Hematopoietic multipotent progenitor cell (in vitro differentiated cells): ENCODE results near the gene ART4. TPM values are rescaled to one million over a fixed set of nuclear protein-coding genes. Genes with fewer than 3 reads are reported as not detected.

Experiments
- DNase-seq, 3 donors: peaks; one replicate each; pipeline ENCODE4 v3.0.0-alpha.2; 2011 to 2015; ENCODE audit warnings: low read depth in 2 of 3, low spot score in 2 of 3
- total RNA-seq: library from RNA; depleted of rRNA; stranded (reverse); fragments of >200 nt; gene quantifications from one replicate; pipeline ENCODE4 v1.2.3, GENCODE V29; 2012

Gene ART4, protein sequence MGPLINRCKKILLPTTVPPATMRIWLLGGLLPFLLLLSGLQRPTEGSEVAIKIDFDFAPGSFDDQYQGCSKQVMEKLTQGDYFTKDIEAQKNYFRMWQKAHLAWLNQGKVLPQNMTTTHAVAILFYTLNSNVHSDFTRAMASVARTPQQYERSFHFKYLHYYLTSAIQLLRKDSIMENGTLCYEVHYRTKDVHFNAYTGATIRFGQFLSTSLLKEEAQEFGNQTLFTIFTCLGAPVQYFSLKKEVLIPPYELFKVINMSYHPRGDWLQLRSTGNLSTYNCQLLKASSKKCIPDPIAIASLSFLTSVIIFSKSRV
- 0.27 TPM for total RNA-seq

- no peak for DNase-seq
Observed at GRCh38 chr12:14843425-14843887, at the start of gene ART4. Gene ART4, minus strand, starts transcription at chr12:14843526. Its CDS starts 413 bp downstream, at chr12:14843113.

DNA sequence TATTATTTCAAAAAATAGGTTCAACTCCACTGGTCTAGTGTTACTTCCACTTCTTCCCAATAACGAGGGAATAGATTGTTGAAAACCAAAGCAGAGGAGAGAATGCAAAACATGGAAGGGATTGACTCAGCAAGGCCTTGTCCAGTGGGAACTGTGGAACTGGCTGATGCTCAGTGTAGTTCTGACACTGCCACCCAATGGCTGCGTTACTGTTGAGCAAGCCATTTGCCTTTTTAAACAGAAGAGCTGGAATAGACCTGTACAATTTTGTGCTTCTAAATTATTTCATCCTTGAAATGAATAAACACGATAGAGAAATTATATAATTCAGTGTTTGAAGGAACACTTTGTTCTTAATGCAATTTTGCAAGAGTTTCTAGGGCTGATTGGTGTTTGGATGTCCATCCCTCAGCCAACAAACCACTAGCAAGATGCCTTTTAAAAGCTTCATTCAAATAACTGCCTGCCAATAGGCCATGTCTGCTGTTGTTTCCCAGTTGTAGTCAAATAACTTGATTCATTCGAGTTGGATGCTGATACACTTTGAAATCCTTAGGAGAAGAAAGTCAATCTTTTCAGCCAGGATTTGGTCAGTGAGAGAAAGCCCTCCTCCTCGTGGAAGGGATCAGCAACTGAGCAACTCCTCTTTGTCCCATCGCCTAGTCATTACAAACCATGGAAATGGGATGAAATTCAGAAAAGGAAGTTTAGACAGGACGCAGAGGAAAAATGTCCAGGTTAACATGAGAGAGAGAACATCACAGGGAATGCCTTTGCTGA, 49.6 kb upstream of the ART4 start:
- no peak for DNase-seq

GRCh38 chr12:14890701-14891100, 47.4 kb upstream of the ART4 start:
- DNase-seq, result no peak

GRCh38 chr12:14886271-14886670, 42.9 kb upstream of the ART4 start:
- DNase-seq, result no peak

DNA sequence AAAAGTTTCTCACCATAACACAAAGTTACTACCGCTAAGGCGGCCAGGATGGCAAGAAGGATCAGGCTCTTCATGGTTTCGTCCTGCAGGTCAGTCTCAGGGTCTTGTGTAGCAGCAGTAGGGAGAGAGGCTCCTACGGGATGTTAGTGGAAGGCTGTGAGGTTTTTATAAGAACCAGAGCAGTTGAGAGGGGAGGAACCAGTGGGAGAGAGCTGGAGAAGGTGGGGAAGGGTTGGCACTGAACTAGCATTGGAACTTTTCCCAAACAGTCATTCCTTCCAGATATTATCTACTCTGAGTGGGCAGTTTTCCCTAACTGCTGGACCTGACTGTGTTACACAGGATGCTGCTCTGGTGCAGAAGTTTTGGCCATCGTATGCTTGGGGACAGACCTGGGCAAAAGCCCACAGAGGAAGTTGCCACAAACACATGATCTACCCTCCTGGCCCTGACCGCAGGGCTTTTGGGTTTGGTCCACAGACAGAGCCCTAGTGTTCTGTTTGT, 42.4 kb upstream of the ART4 start, which contains the start of gene MGP:
Gene MGP, minus strand, starts transcription at position 137 of the 504 bp plus-strand sequence. Its CDS starts 63 bp downstream, at position 74.
- peak in 2 of 3 donors; percentile 16 to 47 for DNase-seq

- DNase-seq, result peak; percentile 61 to 96 (median 90)
Observed at GRCh38 chr12:14884458-14884878, 41.1 kb upstream of the ART4 start.

- DNase-seq, result no peak
Observed at GRCh38 chr12:14883686-14884085, 40.4 kb upstream of the ART4 start.

GRCh38 chr12:14880890-14881453, 37.6 kb upstream of the ART4 start:
- no peak for DNase-seq

DNA sequence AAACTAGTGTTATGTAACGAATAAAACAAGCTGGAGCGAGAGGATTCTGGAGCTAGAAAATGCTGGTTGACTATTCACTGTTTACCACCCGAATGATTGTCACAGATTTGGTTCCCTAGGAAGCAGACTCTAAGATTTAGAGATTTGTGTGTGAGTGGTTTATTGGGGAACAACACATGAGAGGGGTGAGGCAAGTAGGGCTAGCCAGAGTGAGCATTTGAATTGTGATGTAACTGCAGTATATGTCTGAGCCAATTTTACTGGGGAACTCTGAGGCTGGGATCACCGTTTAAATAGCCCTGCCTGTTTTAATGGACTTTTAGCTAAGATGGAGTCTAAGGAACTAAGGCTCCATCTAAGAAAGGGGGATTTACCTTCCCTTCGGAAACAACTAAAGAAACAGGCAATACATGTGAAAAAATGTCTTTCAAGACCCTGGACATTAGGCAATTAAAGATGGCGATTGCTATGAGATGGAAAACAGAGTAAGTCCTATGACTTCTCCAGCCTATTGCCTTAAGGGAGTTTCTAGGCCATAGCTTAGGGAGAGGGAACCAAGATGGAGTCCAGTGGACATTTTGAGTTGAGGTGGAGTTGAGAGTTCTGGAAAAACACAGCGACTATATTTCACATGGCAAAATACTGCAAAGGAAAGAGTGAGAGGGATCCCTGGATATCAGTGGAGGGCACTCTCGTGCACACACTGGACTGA, 36.1 kb upstream of the ART4 start:
- no peak for DNase-seq

GRCh38 chr12:14878488-14878887, 35.2 kb upstream of the ART4 start:
- no peak for DNase-seq

- DNase-seq, result no peak
Observed at GRCh38 chr12:14876833-14877232, 33.5 kb upstream of the ART4 start.

- no peak for DNase-seq
Observed at GRCh38 chr12:14874882-14875281, 31.6 kb upstream of the ART4 start.

GRCh38 chr12:14873440-14874185, 30.3 kb upstream of the ART4 start:
- peak in 1 of 3 donors; percentile 40 for DNase-seq

GRCh38 chr12:14871886-14872285, 28.6 kb upstream of the ART4 start:
- DNase-seq, result no peak

DNA sequence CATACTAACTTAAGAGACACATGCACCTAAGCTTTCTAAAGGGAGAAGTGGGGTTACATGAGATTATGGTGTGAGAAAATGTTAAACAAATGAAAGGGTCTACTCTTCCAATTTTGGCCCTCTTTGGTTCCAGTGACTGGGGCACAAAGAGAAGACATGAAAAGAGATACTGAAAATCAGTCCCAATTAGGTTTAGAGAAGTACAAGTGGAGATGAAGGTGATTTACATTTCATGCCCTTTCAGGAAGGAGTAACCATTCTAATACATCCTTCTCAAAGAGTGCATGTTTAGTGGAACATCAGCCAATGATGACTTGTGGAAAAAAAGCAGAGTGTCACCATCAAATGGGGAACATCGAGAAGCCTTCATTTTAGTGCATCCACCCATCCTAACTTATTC, 27.9 kb upstream of the ART4 start:
- no peak for DNase-seq

DNA sequence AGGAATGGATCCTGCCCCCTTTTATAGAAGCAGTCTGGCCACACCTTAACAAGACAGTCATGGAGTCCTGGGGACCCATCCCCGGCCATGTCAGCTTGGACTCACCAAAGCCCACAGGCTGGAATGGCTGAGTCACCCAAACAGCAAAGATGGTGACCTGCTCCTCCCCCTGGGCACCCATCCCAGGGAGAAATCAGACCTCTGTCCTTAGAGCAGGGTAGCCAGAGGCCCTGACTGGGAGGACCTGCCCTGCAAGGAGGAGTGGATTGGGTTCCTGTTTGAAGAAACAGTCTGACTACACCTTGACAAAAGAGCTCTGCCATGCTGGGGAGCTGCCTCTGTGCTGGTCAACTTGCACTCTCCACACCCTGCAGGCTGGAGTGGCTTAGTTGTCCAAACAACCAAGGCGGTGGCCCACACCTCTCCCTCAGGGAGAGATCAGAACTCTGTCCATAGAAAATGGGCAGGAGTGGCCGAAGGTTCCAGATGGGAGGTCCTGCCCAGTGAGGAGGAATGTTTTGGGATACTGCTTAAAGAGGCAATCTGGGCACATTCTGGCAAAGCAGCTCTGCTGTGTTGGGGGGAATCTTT, 25.7 kb upstream of the ART4 start:
- DNase-seq, result no peak

GRCh38 chr12:14860490-14860889, 17.2 kb upstream of the ART4 start:
- DNase-seq, result no peak

GRCh38 chr12:14858513-14858912, 15.2 kb upstream of the ART4 start:
- no peak for DNase-seq

DNA sequence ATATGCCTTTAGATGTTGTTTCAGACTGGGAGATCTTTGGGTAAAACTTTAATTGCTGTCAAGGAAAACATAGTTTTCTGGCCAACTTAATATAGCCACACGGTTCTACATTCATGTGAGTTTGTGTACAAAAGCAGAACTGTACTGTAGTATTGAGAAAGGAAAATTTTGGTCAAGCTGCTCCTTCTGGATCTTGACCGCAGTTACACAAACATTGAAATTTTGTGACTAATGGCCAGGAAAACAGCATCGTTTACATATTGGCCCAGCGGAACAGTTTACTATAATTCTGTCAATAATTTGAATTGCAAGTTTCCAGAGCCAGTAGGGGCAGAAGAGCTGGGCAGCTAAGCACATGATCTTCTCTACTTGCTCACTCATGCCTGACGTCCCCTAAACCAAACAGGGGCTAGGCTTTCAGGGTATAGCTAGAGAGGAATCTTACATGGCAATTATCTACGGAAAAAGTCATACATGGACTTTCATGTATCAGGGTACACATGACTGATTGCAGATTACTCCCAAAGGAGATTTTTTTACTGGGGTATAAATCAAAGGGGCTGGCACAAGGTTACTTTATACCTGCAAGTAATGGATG, 11.4 kb upstream of the ART4 start:
- DNase-seq, result no peak
